ENCODE data around the gene SP5.
"Not testable (repeated sequence)": the region's sequence is repeated elsewhere in the genome, so short reads cannot be mapped to it uniquely, and the experiment has no call there.

SP5 gene

DNA sequence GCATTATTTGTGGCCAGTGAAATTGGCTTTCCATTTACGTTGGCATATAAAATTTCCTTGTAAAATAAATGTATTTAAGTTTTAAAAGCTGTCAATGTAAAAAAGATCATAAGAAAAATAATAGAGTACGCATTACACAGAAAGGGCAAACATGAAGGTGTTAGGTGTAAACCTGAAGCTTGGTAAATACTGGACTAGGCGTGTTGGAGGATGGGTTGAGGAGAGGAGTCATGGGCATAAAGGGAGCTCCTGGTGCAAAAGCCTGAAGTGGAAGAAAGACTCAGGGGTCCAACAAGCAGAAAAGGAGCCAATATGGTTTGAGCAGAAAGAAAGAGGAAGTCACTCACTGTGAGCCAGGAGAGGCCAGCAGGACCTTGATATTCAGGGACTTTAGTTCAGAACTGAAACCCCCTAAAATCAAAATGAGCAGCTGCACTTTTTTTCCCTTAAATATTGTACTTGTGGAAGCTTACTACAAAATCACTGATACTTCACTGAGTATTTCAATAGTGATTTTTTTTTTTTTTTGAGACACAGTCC lies 24.4 kb downstream of the SP5 start:
- Mint-ChIP-seq H3K4me1 (no peaks in the 10 kb centered on the region), H3K4me3 (no peak overlapping the region), H3K9me3 (peaks cover 7% of the 10 kb centered on the region), H3K27ac (no peak overlapping the region), H3K36me3 (ENCODE audit: low read depth) (no peaks in the 10 kb centered on the region), H3K27me3 (peaks cover 15% of the 10 kb centered on the region)
- no peak for DNase-seq
- ATAC-seq: no peak

DNA sequence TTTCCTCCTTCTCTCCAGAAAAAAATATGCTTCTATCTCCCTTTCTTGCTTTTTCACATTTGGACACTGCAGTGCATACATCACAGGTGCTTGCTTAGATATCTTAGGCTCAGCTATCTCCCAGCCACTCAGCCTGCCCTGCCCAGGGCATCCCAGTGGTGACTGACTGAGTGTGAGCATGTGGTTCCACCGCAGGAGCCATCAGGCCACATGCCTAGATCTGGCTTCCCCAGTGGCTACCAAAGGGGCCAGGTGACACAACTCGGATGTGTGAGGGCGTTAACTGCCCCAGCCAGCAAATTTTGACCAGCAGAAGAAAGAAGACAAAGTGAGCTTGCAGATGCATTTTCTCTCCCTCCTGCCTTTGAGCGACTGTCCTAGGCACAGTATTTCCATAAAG lies 25.5 kb downstream of the SP5 start:
- Mint-ChIP-seq H3K9me3 (peaks cover 7% of the 10 kb centered on the region), H3K36me3 (ENCODE audit: low read depth) (no peaks in the 10 kb centered on the region), H3K4me3 (no peak overlapping the region), H3K27ac (no peak overlapping the region), H3K27me3 (peaks cover 22% of the 10 kb centered on the region), H3K4me1 (no peaks in the 10 kb centered on the region)
- ATAC-seq (no peak), DNase-seq (no peak)

DNA sequence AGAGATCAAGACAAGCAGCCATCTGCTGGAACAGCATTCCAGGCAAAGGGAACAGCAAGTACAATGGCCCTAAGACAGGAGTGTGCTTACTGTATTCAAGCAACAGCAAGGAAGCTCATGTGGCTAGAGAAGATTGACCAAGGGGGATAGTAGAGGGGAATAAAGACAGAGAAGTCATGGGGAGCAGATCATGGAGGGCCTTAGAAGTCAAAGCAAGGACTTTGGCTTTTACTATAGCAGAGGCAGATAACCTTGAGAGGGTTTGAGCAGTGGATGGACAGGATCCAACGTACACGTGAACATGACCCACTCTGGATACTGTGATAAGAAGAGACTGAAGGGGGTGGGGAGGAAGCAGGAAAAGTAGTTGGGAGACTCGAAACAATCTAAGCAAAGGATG lies 26.9 kb downstream of the SP5 start:
- no peaks in the 10 kb centered on the region for H3K4me1 Mint-ChIP-seq
- no peaks in the 10 kb centered on the region for H3K36me3 Mint-ChIP-seq (ENCODE audit: low read depth)
- ATAC-seq (no peak), DNase-seq (no peak)
- H3K9me3 Mint-ChIP-seq: peaks cover 3% of the 10 kb centered on the region
- H3K4me3 Mint-ChIP-seq: no peak overlapping the region
- H3K27me3 Mint-ChIP-seq: peaks cover 22% of the 10 kb centered on the region
- H3K27ac Mint-ChIP-seq: no peak overlapping the region

DNA sequence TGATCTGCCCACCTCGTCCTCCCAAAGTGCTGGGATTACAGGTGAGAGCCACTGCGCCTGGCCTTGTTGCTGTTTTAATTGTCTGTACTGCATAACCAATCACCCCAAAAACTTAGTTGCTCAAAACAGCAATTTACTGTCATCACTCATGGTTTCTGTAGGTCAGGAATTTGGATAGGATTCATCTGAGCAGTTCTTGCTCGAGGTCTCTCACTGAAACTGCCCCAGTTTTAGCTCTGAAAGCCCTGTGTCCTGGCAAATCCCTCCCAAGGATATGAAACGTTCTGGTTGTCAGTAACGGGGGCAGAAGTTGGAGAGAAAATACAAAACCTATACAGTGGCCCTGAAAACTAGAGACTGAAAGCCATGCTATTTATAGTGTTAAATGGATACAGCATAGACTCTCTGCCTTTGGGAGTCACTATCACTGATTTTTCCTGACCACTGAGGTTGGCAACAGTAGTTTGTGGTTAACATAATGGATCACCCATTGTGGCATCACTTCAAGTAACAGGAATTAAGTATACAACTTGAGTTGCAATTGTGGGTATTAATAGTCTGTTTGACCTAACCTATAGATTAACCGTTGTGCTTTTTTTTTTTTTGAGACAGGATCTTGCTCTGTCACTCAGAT lies 27.9 kb downstream of the SP5 start:
- Mint-ChIP-seq H3K27me3 (peaks cover 26% of the 10 kb centered on the region), H3K4me1 (no peaks in the 10 kb centered on the region), H3K36me3 (ENCODE audit: low read depth) (no peaks in the 10 kb centered on the region), H3K27ac (no peak overlapping the region), H3K9me3 (no peaks in the 10 kb centered on the region), H3K4me3 (no peak overlapping the region)
- ATAC-seq (no peak), DNase-seq (no peak)

DNA sequence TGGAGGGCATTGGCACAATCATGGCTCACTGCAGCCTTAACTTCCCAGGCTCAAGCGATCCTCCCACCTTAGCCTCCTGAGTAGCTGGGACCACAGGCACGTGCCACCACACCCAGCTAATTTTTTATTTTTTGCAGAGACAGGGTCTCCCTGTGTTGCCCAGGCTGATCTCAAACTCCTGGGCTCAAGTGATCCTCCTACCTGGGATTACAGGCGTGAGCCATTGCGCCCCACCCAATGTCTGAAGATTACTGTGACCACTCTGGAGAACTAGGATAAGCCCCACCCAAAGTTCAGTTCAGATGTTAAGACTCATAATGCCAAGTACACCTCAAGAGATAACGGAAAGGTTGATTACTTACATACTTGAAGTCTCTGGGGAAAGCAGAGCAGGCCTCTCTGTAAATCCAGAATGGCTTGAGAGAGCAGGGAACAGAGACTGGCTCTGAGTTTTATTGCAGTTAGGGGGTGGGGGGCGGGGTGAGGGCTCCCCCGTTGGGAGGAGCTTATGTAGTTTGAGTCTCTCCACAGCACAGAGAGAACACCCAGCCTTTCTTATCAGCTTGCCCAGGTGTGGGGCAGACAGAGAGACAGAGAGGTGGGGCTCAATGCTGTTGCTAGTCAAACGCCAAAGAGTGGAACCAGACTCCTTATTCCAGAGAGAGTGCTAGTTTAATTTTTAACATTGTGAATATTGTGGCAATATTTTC lies 28.5 kb downstream of the SP5 start:
- Mint-ChIP-seq H3K9me3 (no peaks in the 10 kb centered on the region), H3K4me1 (no peaks in the 10 kb centered on the region), H3K4me3 (no peak overlapping the region), H3K27ac (no peak overlapping the region), H3K36me3 (ENCODE audit: low read depth) (no peaks in the 10 kb centered on the region), H3K27me3 (peaks cover 26% of the 10 kb centered on the region)
- no peak for DNase-seq
- no peak for ATAC-seq

DNA sequence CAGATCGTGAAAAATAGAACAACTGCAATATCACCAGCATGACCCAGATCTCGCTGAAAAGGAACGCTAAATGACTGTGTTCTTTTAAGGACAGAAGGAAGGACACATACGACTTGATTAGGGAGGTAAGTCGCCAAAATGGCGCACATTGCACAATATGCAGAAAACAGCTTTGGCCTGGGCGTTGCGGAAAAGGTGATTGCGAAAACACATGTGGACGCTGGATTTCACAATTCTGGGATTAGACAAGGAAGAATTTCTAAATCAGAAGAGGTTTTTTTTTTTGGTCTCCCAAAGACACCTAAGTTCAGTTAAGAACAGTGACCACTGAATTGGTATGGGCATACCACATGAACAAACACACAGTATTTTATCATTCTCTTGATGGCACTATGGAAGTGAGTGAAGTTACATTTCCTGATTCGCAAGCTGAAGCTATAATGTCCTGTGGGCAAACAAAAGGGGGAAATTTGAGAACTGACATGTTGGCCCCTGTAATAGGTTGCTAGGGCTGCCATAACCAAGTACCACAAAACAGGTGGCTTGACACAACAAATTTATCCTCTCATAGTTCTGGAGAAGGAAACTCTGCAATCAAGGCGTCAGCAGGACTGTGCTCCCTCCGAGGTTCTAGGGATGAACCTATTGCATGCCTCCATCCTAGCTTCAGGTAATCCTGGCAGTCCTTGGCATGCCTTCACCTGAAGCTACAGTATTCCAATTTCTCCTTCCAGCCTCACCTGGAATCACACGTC lies 29.3 kb downstream of the SP5 start:
- ATAC-seq (no peak), DNase-seq (no peak)
- Mint-ChIP-seq H3K27ac (no peak overlapping the region), H3K36me3 (ENCODE audit: low read depth) (no peaks in the 10 kb centered on the region), H3K4me1 (no peaks in the 10 kb centered on the region), H3K9me3 (no peaks in the 10 kb centered on the region), H3K4me3 (no peak overlapping the region), H3K27me3 (peaks cover 27% of the 10 kb centered on the region)

DNA sequence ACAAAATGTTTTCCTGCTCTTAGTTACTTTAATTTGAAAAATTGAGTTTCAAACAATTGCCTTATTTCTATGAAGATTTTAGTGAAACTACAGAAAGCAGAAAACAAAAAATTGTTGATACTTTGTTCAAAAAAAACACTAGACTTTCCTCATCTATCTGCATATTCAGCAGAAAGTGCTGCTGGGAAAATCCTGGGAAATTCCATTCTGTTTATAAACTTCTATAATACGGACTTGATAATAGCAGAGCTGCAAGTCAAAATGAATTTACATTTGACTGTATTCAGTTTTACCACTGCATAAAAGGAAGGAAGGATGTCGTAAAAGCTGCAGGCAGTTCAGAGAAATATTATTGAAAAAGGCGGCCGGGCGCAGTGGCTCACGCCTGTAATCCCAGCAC lies 30.2 kb downstream of the SP5 start:
- H3K9me3 Mint-ChIP-seq: no peaks in the 10 kb centered on the region
- H3K36me3 Mint-ChIP-seq (ENCODE audit: low read depth): no peaks in the 10 kb centered on the region
- H3K4me1 Mint-ChIP-seq: no peaks in the 10 kb centered on the region
- no peak overlapping the region for H3K27ac Mint-ChIP-seq
- no peak for DNase-seq
- peaks cover 25% of the 10 kb centered on the region for H3K27me3 Mint-ChIP-seq
- no peak overlapping the region for H3K4me3 Mint-ChIP-seq
- no peak for ATAC-seq

DNA sequence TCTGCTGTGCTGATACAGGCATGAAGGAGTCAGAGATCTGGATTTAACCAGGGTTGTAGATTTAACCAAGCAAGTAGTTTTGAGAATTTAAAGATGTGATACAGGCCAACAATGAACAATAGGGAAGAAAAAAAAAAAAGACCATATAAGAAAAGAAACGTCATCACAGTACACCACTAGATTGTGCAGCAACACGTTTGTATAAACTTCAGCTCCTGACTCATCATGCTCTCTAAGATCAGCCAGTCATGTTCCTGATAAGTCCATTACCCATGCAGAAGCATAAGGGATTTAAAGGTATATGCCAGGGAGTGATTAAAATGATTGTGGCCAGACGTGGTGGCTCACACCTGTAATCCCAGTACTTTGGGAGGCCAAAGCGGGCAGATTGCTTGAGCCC lies 32.8 kb downstream of the SP5 start:
- no peak for DNase-seq

DNA sequence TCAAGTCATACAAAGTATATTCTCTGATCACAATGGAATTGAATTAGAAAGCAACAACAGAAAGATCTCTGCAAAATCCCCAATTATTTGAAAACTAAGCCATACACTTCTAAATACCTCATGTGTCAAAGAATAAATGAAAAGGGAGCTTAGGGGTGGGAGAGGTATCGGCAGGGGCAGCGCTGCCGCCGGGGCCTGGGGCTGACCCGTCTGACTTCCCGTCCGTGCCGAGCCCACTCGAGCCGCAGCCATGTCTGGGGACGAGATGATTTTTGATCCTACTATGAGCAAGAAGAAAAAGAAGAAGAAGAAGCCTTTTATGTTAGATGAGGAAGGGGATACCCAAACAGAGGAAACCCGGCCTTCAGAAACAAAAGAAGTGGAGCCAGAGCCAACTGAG lies 36.4 kb downstream of the SP5 start:
- H3K4me3 Mint-ChIP-seq; H3K27ac Mint-ChIP-seq; ATAC-seq; H3K36me3 Mint-ChIP-seq (ENCODE audit: low read depth); H3K4me1 Mint-ChIP-seq; H3K9me3 Mint-ChIP-seq; DNase-seq: not testable (repeated sequence)
- peaks cover 21% of the 10 kb centered on the region for H3K27me3 Mint-ChIP-seq

More for the DNA sequence above, 32.8 kb downstream of the SP5 start:
- H3K9me3 Mint-ChIP-seq: no peaks in the 10 kb centered on the region
- no peaks in the 10 kb centered on the region for H3K36me3 Mint-ChIP-seq (ENCODE audit: low read depth)
- H3K4me1 Mint-ChIP-seq: no peaks in the 10 kb centered on the region
- H3K27ac Mint-ChIP-seq: no peak overlapping the region
- H3K4me3 Mint-ChIP-seq: no peak overlapping the region
- H3K27me3 Mint-ChIP-seq: peaks cover 27% of the 10 kb centered on the region
- ATAC-seq: no peak

DNA sequence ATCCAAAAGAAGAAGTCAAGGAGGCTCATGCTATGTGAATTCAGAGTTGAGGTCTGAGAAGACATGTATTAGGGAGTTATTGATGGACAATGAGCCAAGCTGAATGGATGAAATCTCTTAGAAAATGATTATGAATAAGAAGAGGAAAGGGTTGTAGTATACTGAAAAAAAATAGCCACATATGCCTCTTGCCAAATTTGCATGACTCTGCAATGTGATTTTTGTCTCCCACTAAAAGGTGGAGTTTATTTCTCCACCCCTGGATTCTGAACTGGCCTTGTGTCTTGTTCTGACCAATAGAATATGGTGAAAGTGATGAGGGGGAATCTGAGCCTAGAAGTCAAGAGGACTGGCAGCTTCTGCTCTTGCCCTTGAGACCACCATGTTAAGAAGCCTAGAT lies 46.4 kb downstream of the SP5 start:
- H3K27me3 Mint-ChIP-seq: peaks cover 12% of the 10 kb centered on the region
- H3K9me3 Mint-ChIP-seq: no peaks in the 10 kb centered on the region
- DNase-seq (no peak), ATAC-seq (no peak)
- no peaks in the 10 kb centered on the region for H3K36me3 Mint-ChIP-seq (ENCODE audit: low read depth)
- H3K4me3 Mint-ChIP-seq: no peak overlapping the region
- H3K27ac Mint-ChIP-seq: no peak overlapping the region
- no peaks in the 10 kb centered on the region for H3K4me1 Mint-ChIP-seq

DNA sequence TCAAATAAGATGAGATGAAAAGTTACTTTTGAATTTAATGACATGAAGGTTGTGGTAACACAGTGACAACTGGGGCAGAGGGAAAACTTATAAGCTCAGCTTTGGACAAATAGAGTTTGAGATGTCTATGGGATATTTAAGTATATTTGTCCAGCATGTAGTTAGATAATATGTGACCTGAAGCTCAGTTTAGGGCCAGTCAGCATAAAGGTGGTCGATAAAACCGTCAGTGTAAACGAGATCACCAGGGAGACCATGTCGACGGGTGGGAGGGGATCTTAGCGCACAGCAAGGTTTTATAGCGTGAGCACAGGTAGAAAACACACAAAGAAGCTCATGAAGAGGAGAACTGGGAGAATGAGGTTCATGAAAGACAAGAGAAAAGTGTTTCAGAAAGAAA lies 47.6 kb downstream of the SP5 start:
- no peaks in the 10 kb centered on the region for H3K36me3 Mint-ChIP-seq (ENCODE audit: low read depth)
- DNase-seq (no peak), ATAC-seq (no peak)
- H3K9me3 Mint-ChIP-seq: no peaks in the 10 kb centered on the region
- H3K27ac Mint-ChIP-seq: no peak overlapping the region
- no peak overlapping the region for H3K4me3 Mint-ChIP-seq
- peaks cover 12% of the 10 kb centered on the region for H3K27me3 Mint-ChIP-seq
- no peaks in the 10 kb centered on the region for H3K4me1 Mint-ChIP-seq

DNA sequence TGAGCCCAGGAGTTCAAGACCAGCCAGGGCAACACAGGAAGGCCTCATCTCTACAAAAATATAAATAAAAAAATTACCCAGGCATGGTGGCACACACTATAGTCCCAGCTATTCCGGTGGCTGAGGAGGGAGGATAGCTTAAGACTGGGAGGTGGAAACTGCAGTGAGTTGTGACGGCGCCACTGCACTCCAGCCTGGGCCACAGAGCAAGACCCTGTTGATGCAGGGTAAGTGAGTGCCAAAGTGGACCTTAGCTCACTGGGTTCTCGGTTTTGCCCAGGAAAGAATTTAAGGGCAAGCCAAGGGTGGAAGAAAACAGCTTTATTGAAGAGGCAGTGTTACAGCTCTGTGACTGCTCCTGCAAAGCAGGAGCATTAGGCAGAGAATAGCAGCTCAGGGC lies 48.1 kb downstream of the SP5 start:
- no peak for ATAC-seq
- Mint-ChIP-seq H3K4me3 (no peak overlapping the region), H3K27me3 (peaks cover 12% of the 10 kb centered on the region), H3K4me1 (no peaks in the 10 kb centered on the region), H3K36me3 (ENCODE audit: low read depth) (no peaks in the 10 kb centered on the region), H3K27ac (no peak overlapping the region), H3K9me3 (no peaks in the 10 kb centered on the region)
- DNase-seq: no peak

DNA sequence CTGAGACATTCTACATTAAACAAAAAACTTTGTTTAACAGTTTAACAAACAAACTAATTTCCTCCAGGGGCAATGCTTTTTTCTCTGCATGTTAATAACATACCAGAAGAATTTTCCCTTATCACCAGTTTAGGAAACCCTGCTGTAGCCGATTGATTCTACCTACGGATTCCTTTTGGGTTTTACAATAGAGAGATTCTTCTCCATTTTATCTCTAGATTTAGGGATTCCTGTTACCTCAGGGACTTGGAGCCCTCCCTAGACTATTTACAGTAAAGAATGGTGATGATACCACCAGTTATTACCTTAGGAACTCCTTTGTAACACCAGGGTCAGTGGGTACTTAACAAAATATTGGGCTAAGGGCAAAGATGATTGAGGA lies 49.7 kb downstream of the SP5 start:
- DNase-seq: no peak
- Mint-ChIP-seq H3K4me1 (peaks cover under 1% of the 10 kb centered on the region), H3K27me3 (peaks cover 12% of the 10 kb centered on the region), H3K36me3 (ENCODE audit: low read depth) (no peaks in the 10 kb centered on the region), H3K4me3 (no peak overlapping the region), H3K27ac (no peak overlapping the region), H3K9me3 (no peaks in the 10 kb centered on the region)
- no peak for ATAC-seq

DNA sequence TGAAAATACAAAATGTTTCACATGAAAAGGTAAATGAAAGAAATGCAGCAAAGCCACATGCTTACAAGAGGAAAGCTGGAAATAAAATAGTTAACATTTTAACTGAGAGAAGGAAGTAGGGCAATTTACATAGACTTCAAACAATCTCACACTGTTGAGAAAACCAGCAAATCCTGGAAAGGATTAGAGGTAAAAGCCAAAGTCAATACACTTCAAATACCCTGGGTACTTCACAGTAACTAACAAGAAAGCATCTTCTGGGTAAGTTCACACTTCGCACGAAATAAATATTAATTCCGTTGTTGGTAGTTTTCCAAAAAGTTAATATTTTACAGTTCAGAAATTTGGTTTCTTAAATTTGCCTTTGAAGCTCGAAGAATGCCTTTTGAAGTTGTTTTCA lies 51.6 kb downstream of the SP5 start:
- Mint-ChIP-seq H3K4me3 (no peak overlapping the region), H3K9me3 (no peaks in the 10 kb centered on the region), H3K36me3 (ENCODE audit: low read depth) (no peaks in the 10 kb centered on the region), H3K4me1 (peaks cover 10% of the 10 kb centered on the region), H3K27ac (no peak overlapping the region), H3K27me3 (peaks cover 17% of the 10 kb centered on the region)
- no peak for ATAC-seq
- DNase-seq: no peak
